Stimulated activated CD8-positive, alpha-beta memory T cell treated with anti-CD3 and anti-CD28 coated beads, Interleukin-12 subunit alpha, Interleukin-12 subunit beta, amount 100 ng/mL, for 24 hours (primary cell): ENCODE results near the gene NMNAT1.
A peak's percentile ranks its signal among the peaks of the same experiment; 100 is the strongest.
"Not testable (repeated sequence)": the region's sequence is repeated elsewhere in the genome, so short reads cannot be mapped to it uniquely, and the experiment has no call there.

Experiments
- DNase-seq: peaks from one replicate; pipeline ENCODE4 v3.0.0-alpha.2; 2020; ENCODE audit errors: extremely low read depth

The NMNAT1 gene

DNA sequence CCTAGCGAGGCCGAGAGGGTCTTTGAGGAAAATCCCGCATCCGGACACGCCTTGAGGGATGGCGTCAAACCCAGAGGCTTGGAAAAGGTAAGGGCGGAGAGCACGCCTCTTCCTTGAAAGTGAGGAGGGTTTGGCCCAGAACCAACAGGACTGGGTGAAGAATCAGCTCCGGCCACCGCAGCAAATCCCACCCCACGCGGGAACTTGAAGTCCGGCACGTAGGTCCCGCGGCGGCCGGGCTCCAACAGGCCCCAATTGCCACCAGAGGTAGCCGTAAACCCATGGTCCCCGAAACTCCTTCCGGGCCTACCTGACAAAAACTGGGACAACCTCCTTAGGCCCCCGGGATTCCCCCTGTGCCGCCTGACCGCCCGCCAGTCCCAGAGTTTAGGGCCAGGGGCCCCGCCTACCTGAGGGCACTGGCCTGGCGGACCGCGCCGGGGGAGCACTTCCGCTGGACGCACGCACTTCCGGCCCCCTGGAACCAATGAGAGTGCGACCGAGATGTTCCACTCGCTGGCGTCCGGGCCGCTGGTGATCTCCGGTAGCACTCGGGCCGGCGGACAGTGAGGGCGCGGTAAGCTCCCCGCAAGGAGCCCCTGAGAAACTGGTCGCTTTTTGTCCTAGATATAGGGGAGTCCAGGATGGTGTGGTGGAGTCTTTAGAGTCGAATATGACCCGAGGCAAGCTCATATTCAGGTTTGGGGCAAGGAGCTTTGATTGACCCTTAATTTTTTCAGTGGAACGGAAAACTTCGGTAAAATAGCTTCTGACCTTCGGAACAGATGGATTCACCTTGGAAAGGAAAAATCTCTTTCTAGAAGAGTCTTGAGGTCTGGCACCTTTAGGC lies at the start of gene NMNAT1, which contains the start of gene LZIC:
Gene NMNAT1 (plus strand): TSS at position 537 of the 850 bp plus-strand sequence. CDS start 28,599 bp downstream, outside the sequence.
Gene LZIC (minus strand): TSS at position 453 of the 850 bp plus-strand sequence. CDS start 6,772 bp downstream, outside the sequence.
- DNase-seq: peak; percentile 79

- DNase-seq: no peak
Observed at GRCh38 chr1:9894115-9894514, 49.2 kb upstream of the NMNAT1 start.

DNA sequence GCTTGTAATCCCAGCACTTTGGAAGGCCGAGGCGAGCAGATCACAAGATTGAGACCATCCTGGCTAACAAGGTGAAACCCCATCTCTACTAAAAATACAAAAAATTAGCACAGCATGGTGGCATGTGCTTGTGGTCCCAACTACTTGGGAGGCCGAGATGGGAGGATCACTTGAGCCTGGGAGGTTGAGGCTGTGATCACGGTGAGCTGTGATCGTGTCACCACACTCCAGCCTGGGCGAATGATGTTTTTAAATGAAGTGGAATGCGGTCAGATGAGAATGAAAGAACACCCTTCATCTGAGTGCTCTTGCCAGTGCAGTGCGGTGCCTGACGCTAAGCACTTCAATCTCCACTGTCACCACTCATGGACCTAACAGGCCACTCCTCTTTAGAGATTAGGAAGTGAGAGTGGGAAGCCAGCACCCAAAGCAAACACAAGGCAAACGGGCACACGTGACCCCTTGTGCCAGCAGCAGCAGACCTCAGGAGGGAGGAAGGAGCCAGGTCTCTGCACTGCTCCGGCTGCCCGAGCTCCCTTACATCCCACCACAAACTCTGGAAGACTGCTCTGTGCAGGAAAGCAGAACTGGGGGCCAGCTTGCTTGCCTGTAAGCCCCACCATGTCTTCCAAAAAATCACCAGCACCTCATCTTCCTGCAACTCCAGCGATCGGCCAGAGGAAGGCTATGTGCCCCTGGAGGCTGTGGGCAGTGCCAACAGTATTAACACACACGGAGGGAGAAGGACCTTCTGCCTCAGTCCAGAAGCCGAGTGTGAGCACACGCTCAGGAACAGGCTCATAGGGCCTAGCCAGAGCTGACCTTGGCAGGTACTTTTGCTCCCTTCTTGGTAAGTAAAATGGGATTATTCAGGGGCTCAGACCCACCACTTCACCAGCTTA lies 42.9 kb upstream of the NMNAT1 start:
- no peak for DNase-seq

GRCh38 chr1:9901148-9902059 lies 41.9 kb upstream of the NMNAT1 start:
- no peak for DNase-seq

GRCh38 chr1:9902060-9902452 lies 41.2 kb upstream of the NMNAT1 start:
- DNase-seq: no peak

GRCh38 chr1:9903801-9904527 lies 39.3 kb upstream of the NMNAT1 start:
- no peak for DNase-seq

- no peak for DNase-seq
Observed at GRCh38 chr1:9904596-9904995, 38.7 kb upstream of the NMNAT1 start.

DNA sequence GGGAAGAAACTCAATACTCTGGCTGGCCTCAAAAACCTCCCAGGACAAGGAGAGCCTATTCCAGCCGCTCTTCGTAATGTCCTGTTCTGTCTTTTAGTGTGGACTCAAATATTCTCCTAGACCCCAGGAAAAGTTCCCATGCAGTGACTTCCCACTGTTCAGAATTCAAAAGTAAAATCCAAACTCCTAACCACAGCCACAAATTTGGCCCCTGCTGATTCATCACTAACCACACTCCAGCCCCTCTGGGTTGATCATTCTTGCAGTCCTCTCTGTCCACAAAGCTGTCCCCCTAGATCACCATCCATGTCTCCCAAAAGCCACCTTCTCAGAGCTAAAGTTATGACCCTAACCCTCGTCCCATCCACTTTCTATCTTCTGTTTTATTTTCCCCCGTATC lies 38.3 kb upstream of the NMNAT1 start:
- DNase-seq: no peak

DNA sequence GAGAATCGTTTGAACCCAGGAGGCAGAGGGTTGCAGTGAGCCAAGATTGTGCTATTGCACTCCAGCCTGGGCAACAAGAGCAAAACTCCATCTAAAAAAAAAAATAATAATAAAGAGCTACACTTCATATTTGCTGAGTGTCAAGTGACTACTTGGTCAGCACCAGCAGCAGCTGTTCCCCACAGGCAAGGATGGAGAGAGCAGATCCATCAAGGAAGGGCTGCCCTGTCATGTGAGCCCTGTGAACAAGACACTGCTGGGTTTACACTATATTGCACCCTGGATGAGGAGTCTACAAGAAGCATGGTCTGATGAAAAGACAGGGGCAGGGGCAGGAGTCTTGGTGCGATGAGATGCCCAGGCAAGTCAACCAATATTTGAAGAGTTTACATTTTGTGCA lies 36.8 kb upstream of the NMNAT1 start:
- DNase-seq: no peak

- DNase-seq: no peak
Observed at GRCh38 chr1:9907441-9907840, 35.8 kb upstream of the NMNAT1 start.

DNA sequence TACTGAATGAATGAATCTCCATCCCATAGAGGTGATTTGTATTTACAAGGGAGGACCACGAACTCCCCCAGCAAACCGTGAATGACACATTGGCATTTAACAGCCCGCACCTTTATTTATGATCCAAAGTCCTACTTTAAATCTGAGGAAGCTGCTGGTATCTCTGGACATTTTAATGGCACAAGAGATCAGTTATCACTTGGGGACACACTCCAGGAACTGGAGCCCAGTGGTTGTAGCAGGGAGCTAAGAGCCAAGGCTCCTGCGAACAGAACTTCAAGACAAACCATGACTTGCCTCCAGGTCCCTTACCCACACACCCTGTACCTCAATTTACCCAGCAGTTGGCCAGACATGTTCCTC lies 34.4 kb upstream of the NMNAT1 start:
- DNase-seq: no peak

- DNase-seq: no peak
Observed at GRCh38 chr1:9909234-9910046, 33.8 kb upstream of the NMNAT1 start.

DNA sequence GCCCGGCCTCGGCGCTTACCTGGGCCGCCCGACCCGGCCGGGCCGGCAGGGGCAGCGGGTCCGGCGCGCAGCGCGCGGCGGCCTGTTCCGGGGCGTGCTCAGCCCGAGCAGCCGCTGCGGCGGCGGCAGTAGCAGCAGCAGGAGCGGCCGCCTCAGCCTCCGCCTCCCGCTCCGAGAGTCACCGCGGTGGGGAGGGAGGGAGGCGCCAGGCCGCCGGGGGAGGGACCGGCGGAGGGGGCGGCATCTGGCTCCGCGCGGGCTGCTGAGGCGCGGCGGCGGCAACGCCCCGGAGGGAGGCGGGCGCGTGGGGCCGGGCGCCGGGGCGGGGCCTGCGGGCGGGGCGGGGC lies 33.2 kb upstream of the NMNAT1 start, which contains the start of gene CTNNBIP1:
Gene CTNNBIP1 (minus strand): TSS at position 194 of the 347 bp plus-strand sequence. CDS start 38,205 bp downstream, outside the sequence.
- DNase-seq: no peak

- DNase-seq: peak; percentile 100
Observed at GRCh38 chr1:9910423-9911178, 32.7 kb upstream of the NMNAT1 start.

- DNase-seq: no peak
Observed at GRCh38 chr1:9912264-9912936, 30.9 kb upstream of the NMNAT1 start.

GRCh38 chr1:9914610-9914937 lies 28.7 kb upstream of the NMNAT1 start:
- no peak for DNase-seq

GRCh38 chr1:9916452-9916851 lies 26.8 kb upstream of the NMNAT1 start:
- DNase-seq: no peak

GRCh38 chr1:9917495-9917894 lies 25.8 kb upstream of the NMNAT1 start:
- DNase-seq: not testable (repeated sequence)

DNA sequence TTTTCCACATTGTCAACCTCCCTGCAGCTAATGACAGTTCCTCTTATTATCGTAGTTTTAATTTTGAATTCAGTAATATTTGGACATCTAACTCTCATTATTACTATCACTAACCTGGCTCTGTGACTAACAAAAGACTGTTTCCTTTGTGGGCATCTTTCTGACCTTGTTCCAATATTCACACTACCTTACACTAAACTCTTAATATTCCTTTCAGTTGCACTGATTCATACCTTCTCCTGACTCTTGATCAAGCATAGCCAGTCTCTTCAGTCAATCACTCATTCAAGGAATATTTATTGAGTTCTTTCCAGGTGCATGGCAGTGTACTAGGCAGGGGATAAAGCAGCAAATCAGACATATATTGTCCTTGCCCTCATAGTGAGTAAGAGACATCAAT lies 25.4 kb upstream of the NMNAT1 start:
- no peak for DNase-seq
